Endothelial cell of umbilical vein (primary cell): ENCODE results near the gene MOB3C. TPM values are rescaled to one million over a fixed set of nuclear protein-coding genes. Genes with fewer than 3 reads are reported as not detected.

Experiments
- BruUV-seq: library from RNA; stranded (reverse); fragments of 400-500 nt; replicated peaks from 2 replicates; lab custom pipeline; 2021; lab: Mats Ljungman, UMichigan
- CTCF ChIA-PET: fragments of 300-600, 350-600 bp; sonication (Branson Sonifier 250); formaldehyde crosslinking; loops from one replicate; lab custom pipeline; 2021; ENCODE audit warnings: antibody characterized with exemption, inconsistent platforms; lab: Charles Lee
- POLR2A ChIA-PET: fragments of 300-600, 350-600 bp; sonication (Branson Sonifier 250); formaldehyde crosslinking; loops from one replicate; lab custom pipeline; 2021; ENCODE audit warnings: antibody characterized with exemption, inconsistent platforms; lab: Charles Lee
- DNase-seq: peaks from one replicate; pipeline ENCODE4 v3.0.0-alpha.2; 2011; ENCODE audit warnings: low read depth, low spot score
- FAIRE-seq: peaks from 2 replicates; lab custom pipeline; 2011; peaks lifted over from hg19 to GRCh38; lab: Jason Lieb, UNC
- H2AFZ ChIP-seq: 2 replicates; pipeline ENCODE4 v1.6.0; 2012; ENCODE audit warnings: low read depth, low read length, control low read depth, inconsistent platforms
- H3K27ac ChIP-seq: 2 replicates; pipeline ENCODE4 v1.5.1; 2011; ENCODE audit warnings: low read depth, mild to moderate bottlenecking, control low read depth, low read length, moderate library complexity; ENCODE audit not compliant: insufficient read depth
- H3K27me3 ChIP-seq, 2 experiments: 2 replicates each; pipeline versions ENCODE4 v1.6.0 to v1.6.1; 2011; ENCODE audit warnings: low read length in 2 of 2, mixed read lengths in 1 of 2; ENCODE audit not compliant: control insufficient read depth in 2 of 2, insufficient read depth in 2 of 2
- H3K36me3 ChIP-seq, 2 experiments: 2 replicates in 1 of 2; 3 replicates in 1 of 2; pipeline ENCODE4 v1.5.1; 2011; ENCODE audit warnings: low read length in 2 of 2, mild to moderate bottlenecking in 1 of 2, moderate library complexity in 1 of 2; ENCODE audit not compliant: control insufficient read depth in 2 of 2, insufficient read depth in 2 of 2; ENCODE audit errors: extremely low read depth in 1 of 2
- H3K4me1 ChIP-seq: 3 replicates; pipeline ENCODE4 v1.5.1; 2011; ENCODE audit warnings: mild to moderate bottlenecking, low read length; ENCODE audit not compliant: control insufficient read depth, insufficient read depth; ENCODE audit errors: extremely low read depth
- H3K4me2 ChIP-seq: 2 replicates; pipeline ENCODE4 v1.6.1; 2011; ENCODE audit warnings: low read length, control low read depth, mixed read lengths; ENCODE audit not compliant: insufficient read depth
- H3K4me3 ChIP-seq, 3 experiments: fragments of 200-600 bp in 1 of 3; sonication (generic), shearing (Covaris generic) in 1 of 3; replicated peaks in 1 of 3; 2 replicates each; pipeline ENCODE4 v1.5.1; 2011 to 2016; ENCODE audit warnings: control low read depth in 3 of 3, low read length in 3 of 3, mild to moderate bottlenecking in 2 of 3, inconsistent platforms in 1 of 3, low read depth in 1 of 3, moderate library complexity in 1 of 3; ENCODE audit not compliant: insufficient read depth in 1 of 3
- H3K79me2 ChIP-seq: 2 replicates; pipeline ENCODE4 v1.6.0; 2012; ENCODE audit warnings: low read length, inconsistent platforms; ENCODE audit not compliant: control insufficient read depth, insufficient read depth
- H3K9ac ChIP-seq: replicated peaks from 2 replicates; pipeline ENCODE3; 2011; ENCODE audit warnings: low read length, control low read depth; ENCODE audit not compliant: insufficient read depth; ENCODE audit errors: extremely low read depth
- H3K9me1 ChIP-seq: replicated peaks from 3 replicates; pipeline ENCODE4 v1.6.0; 2011; ENCODE audit warnings: mild to moderate bottlenecking, low read length; ENCODE audit not compliant: control insufficient read depth, insufficient read depth; ENCODE audit errors: extremely low read depth
- H3K9me3 ChIP-seq: replicated peaks from 2 replicates; pipeline ENCODE4 v1.5.1; 2012; ENCODE audit warnings: low read length, inconsistent platforms; ENCODE audit not compliant: control insufficient read depth, insufficient read depth
- H4K20me1 ChIP-seq: replicated peaks from 2 replicates; pipeline ENCODE3; 2011; ENCODE audit warnings: mild to moderate bottlenecking, low read length; ENCODE audit not compliant: control insufficient read depth, insufficient read depth; ENCODE audit errors: extremely low read depth
- CTCF ChIP-seq, 2 donors: IDR thresholded peaks; 1 replicate in 1 of 2; 2 replicates in 1 of 2; pipeline ENCODE4 v1.5.1; 2011; ENCODE audit warnings: low read length in 2 of 2, mild to moderate bottlenecking in 2 of 2, moderate library complexity in 2 of 2, control low read depth in 1 of 2, inconsistent platforms in 1 of 2, low read depth in 1 of 2; ENCODE audit not compliant: insufficient read depth in 1 of 2; ENCODE audit errors: extremely low read depth in 1 of 2
- EZH2 ChIP-seq: IDR thresholded peaks from 2 replicates; pipeline ENCODE4 v1.6.1; 2012; ENCODE audit warnings: borderline replicate concordance, low read depth, mild to moderate bottlenecking, moderate library complexity, low read length, inconsistent platforms; ENCODE audit not compliant: severe bottlenecking
- FOS ChIP-seq: IDR thresholded peaks from 2 replicates; pipeline ENCODE4 v1.6.1; 2011; ENCODE audit warnings: mild to moderate bottlenecking, low read length, moderate library complexity, borderline replicate concordance; ENCODE audit not compliant: insufficient read depth
- GATA2 ChIP-seq: IDR thresholded peaks from 2 replicates; pipeline ENCODE4 v1.7.0; 2011; ENCODE audit warnings: low read depth, mild to moderate bottlenecking, moderate library complexity, mixed read lengths, low read length; ENCODE audit not compliant: insufficient read length, insufficient read depth
- JUN ChIP-seq: IDR thresholded peaks from 2 replicates; pipeline ENCODE4 v1.6.1; 2011; ENCODE audit warnings: borderline replicate concordance, low read depth; ENCODE audit not compliant: insufficient read length, insufficient read depth
- MYC ChIP-seq: IDR thresholded peaks from one replicate; pipeline ENCODE4 v1.6.1; 2011; ENCODE audit warnings: mild to moderate bottlenecking, low read depth, low read length
- POLR2A ChIP-seq: IDR thresholded peaks from 2 replicates; pipeline ENCODE4 v1.6.1; 2012; ENCODE audit warnings: low read depth, mild to moderate bottlenecking, control low read depth, low read length
- POLR2AphosphoS5 ChIP-seq: IDR thresholded peaks from 2 replicates; pipeline ENCODE4 v1.6.1; 2012; ENCODE audit warnings: low read depth, mild to moderate bottlenecking, control low read depth, low read length, moderate library complexity; ENCODE audit not compliant: insufficient read depth
- dilution Hi-C: fragments of 300-500 bp; cut with MboI; formaldehyde crosslinking; loops from one replicate; pipeline ENCODE4 v1.15.0; 2019; ENCODE audit warnings: low sequenced_read_pairs; ENCODE audit not compliant: extremely low pct_ligation_motif_present
- intact Hi-C: fragments of 100-400 bp; cut with micrococcal nuclease; formaldehyde crosslinking; loops from one replicate; pipeline ENCODE4 v1.10.0; 2022
- polyA plus RNA-seq, 4 experiments: library from polyadenylated mRNA; depleted of rRNA in 3 of 4; stranded (reverse) in 3 of 4; unstranded in 1 of 4; fragments of >200 nt; gene quantifications; 2 replicates each; pipeline versions ENCODE4 v1.2.1 to v1.2.3, GENCODE V29; 2011 to 2012; ENCODE audit warnings: missing spikeins in 1 of 4
- total RNA-seq: library from RNA; stranded (reverse); gene quantifications from 2 replicates; pipeline ENCODE4 v1.2.3, GENCODE V29; 2021
- TF ChIP-seq, protein P1 (sequence below): IDR thresholded peaks from 2 replicates; pipeline ENCODE4 v1.6.1; 2011; ENCODE audit not compliant: insufficient read depth, insufficient read length

The MOB3C gene
- total and polyA plus RNA-seq, 2 donors (not counting 3 experiments of a cell fraction or from before 2014, with no cell fraction given) = 6.1 to 8.4 TPM

GRCh38 chr1:46592823-46593222 lies 23.8 kb downstream of the MOB3C start:
- CTCF ChIA-PET = no interaction called here
- H3K36me3 ChIP-seq = peaks cover 5 to 13% of the 10 kb centered on the region in 2 experiments
- H3K27ac ChIP-seq = no peak overlapping the region
- no peaks in the 10 kb centered on the region for H3K27me3 ChIP-seq
- no peak overlapping the region for H3K4me2 ChIP-seq
- dilution Hi-C loops (no loop called here), intact Hi-C loops (no loop called here)
- DNase-seq (no peak), FAIRE-seq (no peak)
- no peak overlapping the region for H2AFZ ChIP-seq
- BruUV-seq = no TSS peak
- TF ChIP-seq EZH2 (no peak), FOS (no peak), MYC (no peak), POLR2A (no peak), CTCF (IDR thresholded peaks at IDR 0.05; ENCODE audit: extremely low read depth in 1 of 2, insufficient read depth in 1 of 2, low read depth in 1 of 2, low read length in 2 of 2) (no peak), POLR2AphosphoS5 (no peak), GATA2 (no peak), JUN (no peak)
- TF ChIP-seq, protein P1, sequence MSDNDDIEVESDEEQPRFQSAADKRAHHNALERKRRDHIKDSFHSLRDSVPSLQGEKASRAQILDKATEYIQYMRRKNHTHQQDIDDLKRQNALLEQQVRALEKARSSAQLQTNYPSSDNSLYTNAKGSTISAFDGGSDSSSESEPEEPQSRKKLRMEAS = no peak
- no peak overlapping the region for H3K9ac ChIP-seq
- no peaks in the 10 kb centered on the region for H3K4me1 ChIP-seq
- POLR2A ChIA-PET = no interaction called here
- H3K79me2 ChIP-seq = no peaks in the 10 kb centered on the region
- H4K20me1 ChIP-seq = no peaks in the 10 kb centered on the region
- no peaks in the 10 kb centered on the region for H3K9me1 ChIP-seq
- H3K4me3 ChIP-seq = no peak overlapping the region
- no peaks in the 10 kb centered on the region for H3K9me3 ChIP-seq
